ENCODE results near the gene ATP2B2. TPM values are rescaled to one million over a fixed set of nuclear protein-coding genes. Genes with fewer than 3 reads are reported as not detected.

ATP2B2 gene
- total RNA-seq, 1 experiment from 2014 or later, result not detected

DNA sequence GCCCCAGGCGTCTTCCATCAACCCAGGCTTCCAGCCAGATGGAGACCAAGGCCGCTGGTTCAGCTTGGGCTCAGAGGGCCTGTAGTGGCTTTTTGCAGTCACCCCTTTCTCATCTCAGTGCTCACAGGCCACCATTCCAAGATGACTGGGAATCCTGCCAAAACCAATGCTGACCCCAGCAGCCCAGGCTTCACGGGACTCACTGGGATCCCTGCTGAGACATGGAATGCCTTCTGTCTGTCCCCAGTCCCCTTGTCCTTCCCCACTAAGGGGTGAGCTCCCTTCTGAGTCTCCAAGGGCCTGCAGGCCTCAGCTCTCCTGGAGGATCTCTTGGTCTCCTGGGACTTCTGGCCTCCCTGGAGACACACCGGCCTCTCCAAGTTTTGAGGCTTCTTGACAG is 107.0 kb downstream of the ATP2B2 start:
- POLR2A ChIA-PET, result no interaction called here
- H3K4me1 ChIP-seq, result no peaks in the 10 kb centered on the region

GRCh38 chr3:10397879-10398278 is 107.5 kb downstream of the ATP2B2 start:
- CTCF ChIA-PET, result interaction anchor here (0.5 to 0.6 kb wide), 2 partner anchors 527 to 808 kb away, joined by 3 to 5 read pairs; no protein-coding TSS in a partner anchor
- no TSS peak for BruUV-seq (replicated peaks)
- intact Hi-C loops (cut with micrococcal nuclease; ENCODE audit: unreplicated experiment), result no loop called here

More for the DNA sequence above, 107.0 kb downstream of the ATP2B2 start:
- intact Hi-C loops (cut with micrococcal nuclease; ENCODE audit: unreplicated experiment), result no loop called here
- Histone ChIP-seq H3K27me3 (replicated peaks; ENCODE audit: control insufficient read depth, insufficient read depth, low read length) (no peaks in the 10 kb centered on the region), H3K9me3 (no peaks in the 10 kb centered on the region), H3K36me3 (ENCODE audit: control insufficient read depth, insufficient read depth, low read length) (no peaks in the 10 kb centered on the region), H3K4me3 (ENCODE audit: low read depth, low read length) (no peak overlapping the region)
- TF ChIP-seq CTCF (IDR thresholded peaks at IDR 0.05; ENCODE audit: insufficient read depth in 1 of 2, low read depth in 1 of 2, low read length in 1 of 2, severe bottlenecking in 1 of 2, unreplicated experiment in 1 of 2), result no peak
- CTCF ChIA-PET, result interaction anchor here (0.6 kb wide), 1 partner anchor 527 kb away, joined by 3 read pairs; no protein-coding TSS in a partner anchor
- no peak overlapping the region for H3K27ac Mint-ChIP-seq (ENCODE audit: unreplicated experiment)
- no peaks in the 10 kb centered on the region for H3K36me3 Mint-ChIP-seq (ENCODE audit: insufficient read depth, unreplicated experiment)
- DNase-seq, result no peak
- H3K9me3 Mint-ChIP-seq (ENCODE audit: unreplicated experiment), result no peaks in the 10 kb centered on the region
- no peaks in the 10 kb centered on the region for H3K4me1 Mint-ChIP-seq (ENCODE audit: low read depth, unreplicated experiment)
- no TSS peak for BruUV-seq (replicated peaks)
- H3K27me3 Mint-ChIP-seq (ENCODE audit: insufficient read depth, unreplicated experiment), result peaks cover 17% of the 10 kb centered on the region
- no peak overlapping the region for H3K4me3 Mint-ChIP-seq (ENCODE audit: unreplicated experiment)

DNA sequence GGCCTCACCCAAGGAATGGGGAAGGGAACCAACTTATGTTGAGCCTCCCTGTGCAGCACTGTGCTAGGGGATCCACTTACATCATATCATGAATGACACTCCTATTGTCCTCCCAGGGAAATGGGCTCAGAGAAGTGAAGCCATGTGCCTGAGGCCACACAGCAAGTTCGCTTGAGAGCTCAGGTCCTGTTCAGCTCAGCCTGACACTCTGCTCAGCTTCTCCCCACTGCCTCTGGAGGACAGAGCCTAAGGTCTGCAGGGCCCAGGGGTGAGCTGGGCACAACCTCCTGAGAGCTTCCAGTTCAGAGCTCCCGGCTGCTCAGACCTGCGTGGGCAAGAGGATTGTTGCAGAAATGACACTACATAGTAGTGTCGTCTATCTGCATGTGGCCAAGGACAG is 108.5 kb downstream of the ATP2B2 start:
- Histone ChIP-seq H3K36me3 (ENCODE audit: control insufficient read depth, insufficient read depth, low read length) (no peaks in the 10 kb centered on the region), H3K4me3 (ENCODE audit: low read depth, low read length) (no peak overlapping the region), H3K4me1 (no peaks in the 10 kb centered on the region), H3K27me3 (replicated peaks; ENCODE audit: control insufficient read depth, insufficient read depth, low read length) (no peaks in the 10 kb centered on the region), H3K9me3 (no peaks in the 10 kb centered on the region)
- DNase-seq, result no peak
- no peaks in the 10 kb centered on the region for H3K9me3 Mint-ChIP-seq (ENCODE audit: unreplicated experiment)
- no peak overlapping the region for H3K27ac Mint-ChIP-seq (ENCODE audit: unreplicated experiment)
- no peaks in the 10 kb centered on the region for H3K4me1 Mint-ChIP-seq (ENCODE audit: low read depth, unreplicated experiment)
- ChIA-PET CTCF (no interaction called here), POLR2A (no interaction called here)
- BruUV-seq (replicated peaks), result no TSS peak
- TF ChIP-seq CTCF (IDR thresholded peaks at IDR 0.05; ENCODE audit: insufficient read depth in 1 of 2, low read depth in 1 of 2, low read length in 1 of 2, severe bottlenecking in 1 of 2, unreplicated experiment in 1 of 2), result no peak
- no peak overlapping the region for H3K4me3 Mint-ChIP-seq (ENCODE audit: unreplicated experiment)
- peaks cover 21% of the 10 kb centered on the region for H3K27me3 Mint-ChIP-seq (ENCODE audit: insufficient read depth, unreplicated experiment)
- intact Hi-C loops (cut with micrococcal nuclease; ENCODE audit: unreplicated experiment), result no loop called here
- H3K36me3 Mint-ChIP-seq (ENCODE audit: insufficient read depth, unreplicated experiment), result no peaks in the 10 kb centered on the region

More at GRCh38 chr3:10397879-10398278, 107.5 kb downstream of the ATP2B2 start:
- no peaks in the 10 kb centered on the region for H3K36me3 ChIP-seq (ENCODE audit: control insufficient read depth, insufficient read depth, low read length)
- Mint-ChIP-seq H3K36me3 (ENCODE audit: insufficient read depth, unreplicated experiment) (no peaks in the 10 kb centered on the region), H3K27ac (ENCODE audit: unreplicated experiment) (no peak overlapping the region), H3K9me3 (ENCODE audit: unreplicated experiment) (no peaks in the 10 kb centered on the region), H3K4me3 (ENCODE audit: unreplicated experiment) (no peak overlapping the region), H3K27me3 (ENCODE audit: insufficient read depth, unreplicated experiment) (peaks cover 20% of the 10 kb centered on the region), H3K4me1 (ENCODE audit: low read depth, unreplicated experiment) (no peaks in the 10 kb centered on the region)
- H3K4me1 ChIP-seq, result no peaks in the 10 kb centered on the region
- DNase-seq, result no peak
- no peak for TF ChIP-seq CTCF (IDR thresholded peaks at IDR 0.05; ENCODE audit: insufficient read depth in 1 of 2, low read depth in 1 of 2, low read length in 1 of 2, severe bottlenecking in 1 of 2, unreplicated experiment in 1 of 2)
- no peak overlapping the region for H3K4me3 ChIP-seq (ENCODE audit: low read depth, low read length)
- no peaks in the 10 kb centered on the region for H3K27me3 ChIP-seq (replicated peaks; ENCODE audit: control insufficient read depth, insufficient read depth, low read length)
- no peaks in the 10 kb centered on the region for H3K9me3 ChIP-seq
- POLR2A ChIA-PET, result no interaction called here
